Measurements from ENCODE around the gene VPS37C.

The VPS37C gene

DNA sequence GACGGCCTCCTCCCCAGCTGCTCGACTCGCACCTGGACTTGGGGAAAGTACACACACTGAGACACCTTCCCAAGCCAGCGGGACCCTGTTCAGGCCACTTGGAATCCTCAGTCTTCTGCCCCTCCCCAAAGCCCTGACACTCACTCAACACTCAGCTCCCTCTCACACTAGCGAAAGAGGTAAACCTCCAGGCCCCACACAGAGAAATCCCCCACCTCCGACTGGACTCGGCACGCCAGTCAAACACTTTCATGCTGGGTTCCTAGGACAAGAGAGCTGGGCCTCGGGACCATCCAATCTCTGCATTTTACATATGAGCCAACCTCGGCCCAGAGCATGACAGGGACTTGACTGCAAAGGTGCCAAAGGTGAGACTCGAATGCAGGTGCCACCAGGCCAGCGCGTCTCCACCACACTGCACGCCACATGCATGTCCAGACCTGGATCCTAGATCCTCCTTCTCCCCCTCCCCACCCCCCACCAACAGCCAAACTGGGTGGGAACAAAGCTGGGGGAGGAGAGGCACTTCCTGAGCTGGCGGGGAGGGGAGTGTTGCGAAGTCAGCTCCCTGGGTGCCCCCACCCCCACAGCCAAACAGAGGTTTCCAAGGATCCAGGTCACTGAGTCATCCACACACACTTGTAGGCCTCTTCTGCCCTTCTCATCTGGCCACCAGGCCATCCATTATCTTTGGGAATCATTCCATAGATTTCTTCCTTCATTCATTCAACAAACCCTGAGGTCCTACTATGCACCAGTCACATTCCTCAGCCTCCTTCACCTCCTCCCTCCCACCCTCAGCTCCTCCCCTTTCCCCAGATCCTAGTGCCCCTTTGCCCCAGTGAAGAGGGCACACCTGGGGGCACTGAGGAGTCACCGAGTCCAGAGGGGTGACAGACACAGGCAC, 69.6 kb downstream of the VPS37C start:
- no peak for FAIRE-seq
- TF ChIP-seq CTCF (IDR thresholded peaks at IDR 0.05; ENCODE audit: insufficient read depth, missing control alignments) = no peak
- no peak for DNase-seq (ENCODE audit: insufficient read length, low spot score)

GRCh38 chr11:61090982-61091372, 70.2 kb downstream of the VPS37C start:
- TF ChIP-seq CTCF (IDR thresholded peaks at IDR 0.05; ENCODE audit: insufficient read depth, missing control alignments) = no peak
- DNase-seq (ENCODE audit: insufficient read length, low spot score) (no peak), FAIRE-seq (no peak)

DNA sequence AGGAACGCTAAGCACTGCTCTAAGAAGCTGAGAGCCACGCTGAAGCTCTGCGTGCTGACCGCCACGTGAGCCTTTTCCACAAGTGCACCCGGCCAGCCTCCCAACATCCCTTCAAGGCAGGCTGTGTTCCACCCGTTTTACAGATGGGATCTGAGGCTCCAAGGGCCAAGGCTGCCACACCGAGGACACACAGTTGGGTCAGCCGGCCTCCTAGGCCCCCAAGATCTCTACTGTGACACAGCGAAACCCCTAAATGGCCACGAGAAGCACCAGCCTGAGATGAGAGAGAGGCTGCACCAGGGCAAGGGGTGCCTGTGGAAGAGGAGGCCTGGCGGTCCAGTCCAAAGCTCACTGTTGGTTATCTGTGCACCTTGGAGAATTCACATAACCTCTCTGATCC, 70.7 kb downstream of the VPS37C start:
- FAIRE-seq (no peak), DNase-seq (ENCODE audit: insufficient read length, low spot score) (no peak)
- no peak for TF ChIP-seq CTCF (IDR thresholded peaks at IDR 0.05; ENCODE audit: insufficient read depth, missing control alignments)

DNA sequence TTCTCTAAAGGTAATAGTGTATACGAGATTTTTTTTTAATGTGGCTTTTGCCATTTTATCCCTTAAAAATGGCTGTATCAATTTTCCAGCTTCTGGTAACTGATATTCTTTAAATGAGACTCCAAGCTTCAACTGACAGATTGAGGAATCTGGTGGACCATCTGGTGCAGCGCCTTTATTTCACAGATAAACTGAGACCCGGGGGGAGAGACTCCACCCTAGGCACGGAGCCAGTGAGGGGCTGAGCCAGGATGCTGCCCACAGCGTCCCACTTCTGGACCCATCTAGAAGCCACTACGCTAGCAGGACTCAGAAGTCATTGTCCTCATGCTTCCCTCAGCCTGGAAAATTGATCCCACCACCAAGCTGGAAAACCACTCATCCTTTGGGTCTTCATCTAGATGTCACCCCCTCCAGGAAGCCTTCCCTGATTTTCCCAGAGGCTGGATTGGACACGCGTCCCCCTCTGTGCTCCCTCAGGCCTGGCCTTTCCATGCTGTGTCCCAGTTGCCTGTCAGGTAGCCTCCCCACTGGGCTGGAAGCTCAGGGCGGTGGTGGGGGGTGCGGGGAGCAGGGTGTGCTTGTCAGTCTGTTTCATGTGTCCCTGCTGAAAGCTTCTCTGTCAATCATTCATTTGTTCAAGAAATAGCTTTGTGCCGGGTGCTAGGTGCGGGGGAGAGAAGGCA, 71.3 kb downstream of the VPS37C start:
- no peak for DNase-seq (ENCODE audit: insufficient read length, low spot score)
- FAIRE-seq = no peak
- TF ChIP-seq CTCF (IDR thresholded peaks at IDR 0.05; ENCODE audit: insufficient read depth, missing control alignments) = no peak

DNA sequence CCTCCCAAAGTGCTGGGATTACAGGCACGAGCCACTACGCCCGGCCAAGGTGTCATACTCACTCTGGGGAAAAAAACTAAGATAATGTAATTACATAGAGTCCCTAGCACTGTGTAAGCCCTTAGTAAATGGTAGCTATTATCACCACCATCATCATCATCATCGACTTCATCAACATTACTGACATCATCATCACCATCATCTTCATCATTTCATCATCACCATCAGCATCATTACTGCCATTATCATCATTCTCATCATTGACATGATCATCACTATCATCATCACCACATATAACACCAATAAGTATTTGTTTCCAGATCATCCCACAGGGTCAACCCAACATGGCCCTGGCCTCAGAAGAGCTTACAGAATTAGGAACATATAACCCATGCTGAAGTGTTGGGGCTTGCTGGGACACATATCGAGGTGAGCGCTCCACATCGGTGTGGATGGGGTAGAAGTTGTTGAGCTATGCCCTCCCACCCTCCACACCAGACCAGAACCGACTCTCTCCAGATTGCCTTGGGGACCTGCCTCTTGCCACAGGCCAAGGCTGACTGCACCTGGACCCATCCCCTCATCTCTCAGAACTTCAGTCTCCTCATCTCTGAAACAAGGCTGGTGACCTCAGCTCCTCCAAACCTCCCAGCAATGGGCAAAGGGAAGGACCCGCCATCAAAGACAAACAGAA, 73.7 kb downstream of the VPS37C start:
- no peak for TF ChIP-seq CTCF (IDR thresholded peaks at IDR 0.05; ENCODE audit: insufficient read depth, missing control alignments)
- no peak for DNase-seq (ENCODE audit: insufficient read length, low spot score)
- no peak for FAIRE-seq

GRCh38 chr11:61083601-61084147, 77.6 kb downstream of the VPS37C start:
- no peak for TF ChIP-seq CTCF (IDR thresholded peaks at IDR 0.05; ENCODE audit: insufficient read depth, missing control alignments)
- DNase-seq (ENCODE audit: insufficient read length, low spot score) (no peak), FAIRE-seq (no peak)

Data from D721Med (cell line).